Immature natural killer cell (primary cell): ENCODE data around the gene SLC16A4. TPM values are rescaled to one million over a fixed set of nuclear protein-coding genes. Genes with fewer than 3 reads are reported as not detected.

Experiments used
- DNase-seq, 3 donors: peaks; one replicate each; pipeline ENCODE4 v3.0.0; 2022; ENCODE audit warnings: mixed read lengths in 1 of 3
- H3K27ac Mint-ChIP-seq, 6 donors: one replicate each; pipeline ENCODE4 v1.8.0; 2020; ENCODE audit warnings: mixed read lengths in 6 of 6, mild to moderate bottlenecking in 5 of 6, inconsistent platforms in 4 of 6, moderate library complexity in 3 of 6
- H3K27me3 Mint-ChIP-seq, 3 donors: one replicate each; pipeline ENCODE4 v1.8.0; 2020 to 2021; ENCODE audit warnings: low read depth in 3 of 3, mild to moderate bottlenecking in 3 of 3, mixed read lengths in 3 of 3, moderate library complexity in 3 of 3, inconsistent platforms in 1 of 3
- H3K36me3 Mint-ChIP-seq, 3 donors: one replicate each; pipeline ENCODE4 v1.8.0; 2020; ENCODE audit warnings: mixed read lengths in 3 of 3, inconsistent platforms in 2 of 3, mild to moderate bottlenecking in 2 of 3
- H3K4me1 Mint-ChIP-seq, 2 donors: one replicate each; pipeline ENCODE4 v1.8.0; 2020; ENCODE audit warnings: inconsistent platforms in 2 of 2, mild to moderate bottlenecking in 2 of 2, mixed read lengths in 2 of 2, moderate library complexity in 1 of 2
- H3K4me3 Mint-ChIP-seq, 5 donors: one replicate each; pipeline ENCODE4 v1.8.0; 2020; ENCODE audit warnings: mild to moderate bottlenecking in 5 of 5, mixed read lengths in 5 of 5, inconsistent platforms in 3 of 5, moderate library complexity in 3 of 5
- H3K9me3 Mint-ChIP-seq, 6 donors: one replicate each; pipeline ENCODE4 v1.8.0; 2020; ENCODE audit warnings: mild to moderate bottlenecking in 6 of 6, mixed read lengths in 6 of 6, inconsistent platforms in 4 of 6, moderate library complexity in 3 of 6
- polyA plus RNA-seq, 3 donors: library from polyadenylated mRNA; unstranded; fragments of 300-500 nt; fragmentation: Illumina TruSeq; gene quantifications; one replicate each; pipeline ENCODE4 v1.2.3, GENCODE V29; 2021

Gene SLC16A4
- polyA plus RNA-seq, 3 donors from 2014 or later = 0.80 TPM; not detected in 2

DNA sequence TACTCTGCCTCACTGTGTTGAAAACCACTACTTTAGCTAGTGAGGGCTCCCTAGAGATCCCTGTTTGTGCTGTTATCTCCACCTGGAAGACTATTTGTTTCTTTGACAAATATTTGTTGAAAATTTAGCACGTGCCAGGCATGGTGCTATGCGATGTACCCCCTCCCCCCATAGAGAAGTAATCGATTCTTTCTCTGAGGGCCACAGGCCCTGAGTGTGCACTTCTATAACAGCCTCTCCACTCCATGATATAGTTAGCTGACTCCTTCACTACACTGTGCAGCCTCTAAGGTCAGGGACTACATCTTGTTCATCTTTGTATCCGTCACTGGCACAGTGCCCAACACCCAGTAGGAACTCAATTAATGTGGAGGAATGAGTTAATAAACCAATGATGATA lies 69.0 kb downstream of the SLC16A4 start:
- no peak overlapping the region for H3K27ac Mint-ChIP-seq
- H3K27me3 Mint-ChIP-seq = peaks cover 0 to 1% (median 0%) of the 10 kb centered on the region in 3 donors
- H3K9me3 Mint-ChIP-seq = no peaks in the 10 kb centered on the region
- no peaks in the 10 kb centered on the region for H3K36me3 Mint-ChIP-seq
- H3K4me3 Mint-ChIP-seq = no peak overlapping the region
- DNase-seq = no peak
- no peaks in the 10 kb centered on the region for H3K4me1 Mint-ChIP-seq

DNA sequence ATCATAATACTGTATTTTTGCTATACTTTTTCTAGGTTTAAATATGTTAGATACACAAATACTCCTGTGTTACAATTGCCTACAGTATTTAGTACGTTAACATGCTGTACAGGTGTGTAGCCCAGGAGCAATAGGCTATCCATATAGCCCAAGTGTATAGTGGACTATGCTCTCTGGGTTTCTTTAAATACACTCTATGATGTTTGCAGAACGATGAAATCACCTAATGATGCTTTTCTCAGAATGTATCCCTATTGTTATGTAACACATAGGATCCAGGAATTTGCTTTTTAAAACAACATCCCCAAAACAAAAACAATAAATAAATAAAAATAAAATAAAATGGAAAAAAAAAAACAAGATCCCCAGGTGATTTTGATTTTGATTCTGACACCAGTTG lies 69.8 kb downstream of the SLC16A4 start:
- no peak overlapping the region for H3K27ac Mint-ChIP-seq
- no peak for DNase-seq

DNA sequence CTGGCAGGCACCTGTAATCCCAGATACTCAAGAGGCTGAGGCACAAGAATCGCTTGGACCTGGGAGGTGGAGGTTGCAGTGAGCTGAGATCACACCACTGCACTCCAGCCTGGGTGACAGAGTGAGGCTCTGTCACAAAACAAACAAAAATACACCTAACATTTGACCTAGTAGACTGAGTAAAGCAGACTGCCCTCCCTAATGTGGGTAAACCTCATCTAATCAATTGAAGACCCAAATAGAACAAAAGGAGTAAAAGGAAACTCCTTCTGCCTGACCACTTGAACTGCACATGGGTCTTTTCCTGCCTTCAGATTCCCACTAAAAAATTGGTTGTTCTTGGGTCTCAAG lies 70.7 kb downstream of the SLC16A4 start:
- H3K4me3 Mint-ChIP-seq = no peak overlapping the region
- H3K27ac Mint-ChIP-seq = no peak overlapping the region
- H3K9me3 Mint-ChIP-seq = no peaks in the 10 kb centered on the region
- H3K36me3 Mint-ChIP-seq = peaks cover 0 to 6% (median 0%) of the 10 kb centered on the region in 3 donors
- no peaks in the 10 kb centered on the region for H3K4me1 Mint-ChIP-seq
- peaks cover 0 to 1% (median 0%) of the 10 kb centered on the region in 3 donors for H3K27me3 Mint-ChIP-seq
- no peak for DNase-seq

More for the DNA sequence above, 69.8 kb downstream of the SLC16A4 start:
- peaks cover 0 to 6% (median 0%) of the 10 kb centered on the region in 3 donors for H3K36me3 Mint-ChIP-seq
- H3K4me3 Mint-ChIP-seq = no peak overlapping the region
- no peaks in the 10 kb centered on the region for H3K4me1 Mint-ChIP-seq
- peaks cover 0 to 1% (median 0%) of the 10 kb centered on the region in 3 donors for H3K27me3 Mint-ChIP-seq
- H3K9me3 Mint-ChIP-seq = no peaks in the 10 kb centered on the region

DNA sequence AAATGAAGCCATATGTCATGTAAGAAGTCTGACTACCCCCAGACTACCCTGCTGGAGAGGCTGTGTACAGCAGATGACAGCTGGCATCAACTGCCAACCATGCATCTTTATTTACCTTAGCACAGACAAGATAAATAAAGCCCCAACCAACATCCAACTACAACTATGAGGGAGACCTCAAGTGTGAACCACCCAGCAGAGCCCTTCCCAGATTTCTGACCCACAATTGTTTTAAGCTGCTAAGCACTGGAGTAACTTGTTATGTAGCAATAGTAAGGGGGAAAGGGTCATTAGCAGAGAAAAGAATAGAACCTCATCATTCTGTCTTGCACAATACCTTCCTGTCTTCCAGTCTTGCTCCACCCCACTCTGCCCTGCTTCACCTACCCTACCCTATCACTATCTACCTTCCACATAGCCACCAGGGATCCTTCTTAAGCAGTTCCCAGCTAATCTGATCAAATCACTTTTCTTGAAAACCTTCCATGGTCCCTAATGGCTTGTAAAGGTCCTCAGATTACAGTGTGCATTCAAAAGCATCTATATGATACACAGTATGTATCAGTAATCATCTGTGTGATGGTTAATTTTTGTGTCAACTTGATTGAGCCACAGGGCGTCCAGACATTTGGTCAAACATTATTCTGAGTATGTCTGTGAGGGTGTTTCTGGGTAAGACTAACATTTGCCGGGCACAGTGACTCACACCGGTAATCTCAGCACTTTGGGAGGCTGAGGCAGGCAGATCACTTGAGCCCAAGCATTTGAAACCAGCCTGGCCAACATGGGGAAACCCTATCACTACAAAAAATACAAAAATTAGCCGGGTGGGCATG lies 71.3 kb downstream of the SLC16A4 start:
- H3K36me3 Mint-ChIP-seq = peaks cover 0 to 6% (median 0%) of the 10 kb centered on the region in 3 donors
- no peak for DNase-seq
- H3K4me3 Mint-ChIP-seq = no peak overlapping the region
- H3K4me1 Mint-ChIP-seq = no peaks in the 10 kb centered on the region
- peaks cover 0 to 1% (median 0%) of the 10 kb centered on the region in 3 donors for H3K27me3 Mint-ChIP-seq
- H3K27ac Mint-ChIP-seq = no peak overlapping the region
- H3K9me3 Mint-ChIP-seq = no peaks in the 10 kb centered on the region

DNA sequence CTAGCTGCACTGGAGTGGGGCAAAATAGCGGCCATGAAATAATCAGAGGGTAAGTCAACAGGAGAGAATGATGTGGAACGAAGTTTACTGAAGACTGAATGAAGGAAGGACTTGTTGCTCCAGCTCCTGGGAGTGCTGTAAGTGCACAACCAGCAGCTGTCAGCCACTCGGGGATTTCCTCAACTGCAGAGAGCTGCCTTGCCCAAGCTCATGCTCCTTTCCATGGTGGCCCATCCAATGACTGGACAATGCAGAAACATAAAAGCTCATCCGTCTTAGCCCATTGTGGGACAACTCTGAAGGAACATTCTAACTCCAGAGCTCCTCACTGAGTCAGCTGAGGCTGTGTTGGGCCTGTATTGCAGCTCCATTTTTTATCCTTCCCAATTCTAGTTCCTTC lies 72.8 kb downstream of the SLC16A4 start:
- H3K4me3 Mint-ChIP-seq = no peak overlapping the region
- H3K4me1 Mint-ChIP-seq = no peaks in the 10 kb centered on the region
- H3K9me3 Mint-ChIP-seq = no peaks in the 10 kb centered on the region
- DNase-seq = no peak
- peaks cover 0 to 1% (median 0%) of the 10 kb centered on the region in 3 donors for H3K27me3 Mint-ChIP-seq
- no peak overlapping the region for H3K27ac Mint-ChIP-seq
- H3K36me3 Mint-ChIP-seq = peaks cover 0 to 6% (median 4%) of the 10 kb centered on the region in 3 donors

DNA sequence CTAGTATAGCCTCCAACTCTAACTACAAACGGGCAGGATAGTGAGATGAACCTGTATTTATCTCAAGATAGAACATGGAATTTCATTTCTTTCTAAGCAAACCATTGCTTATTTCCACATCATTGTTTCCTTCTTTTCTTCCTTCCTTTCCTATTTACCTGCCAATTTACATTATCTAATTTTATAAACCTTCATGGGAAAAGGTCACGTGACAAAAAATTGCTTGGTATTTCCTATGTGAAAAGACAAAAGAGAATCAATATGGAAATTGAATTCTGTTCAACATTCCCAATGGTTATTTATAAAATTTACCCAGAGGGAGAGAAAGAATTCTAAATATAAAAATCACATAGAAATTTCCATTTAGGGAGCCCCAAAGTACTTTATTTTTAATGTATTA lies 74.1 kb downstream of the SLC16A4 start:
- Mint-ChIP-seq H3K36me3 (peaks cover 0 to 6% (median 4%) of the 10 kb centered on the region in 3 donors), H3K4me1 (no peaks in the 10 kb centered on the region), H3K27me3 (peaks cover 0 to 1% (median 0%) of the 10 kb centered on the region in 3 donors), H3K4me3 (no peak overlapping the region), H3K9me3 (no peaks in the 10 kb centered on the region), H3K27ac (no peak overlapping the region)
- DNase-seq = no peak

Other genes starting within 250 kb of the SLC16A4 start
- gene SLC6A17, start 240.5 kb downstream of the SLC16A4 start, polyA plus RNA-seq = not detected
- gene KCNC4, start 180.7 kb downstream of the SLC16A4 start, polyA plus RNA-seq = under 1 TPM; 0.18 to 0.48 (median 0.47) TPM
- gene RBM15, start 51.6 kb downstream of the SLC16A4 start, polyA plus RNA-seq = 10 to 100 TPM in 1 of 3 donors, 1 to 10 TPM in 2; 5.7 to 14.4 (median 10.0) TPM
- gene LAMTOR5, start 16.7 kb upstream of the SLC16A4 start, polyA plus RNA-seq = 100 to 1,000 TPM; 254 to 387 (median 277) TPM
- not detected for gene PROK1, start 60.1 kb upstream of the SLC16A4 start, polyA plus RNA-seq
- gene KCNA10, start 128.1 kb upstream of the SLC16A4 start, polyA plus RNA-seq = not detected
- not detected for gene KCNA2, start 215.3 kb upstream of the SLC16A4 start, polyA plus RNA-seq